IMR-90 (cell line): ENCODE results near the gene CD2BP2. TPM values are rescaled to one million over a fixed set of nuclear protein-coding genes. Genes with fewer than 3 reads are reported as not detected.

Source experiments
- ATAC-seq: fragments of 200-7000 bp; cut with Tn5 transposase; 2 replicates; pipeline ENCODE4 v1.9.1; 2020; ENCODE audit warnings: low read depth, mild to moderate bottlenecking, moderate library complexity
- BruUV-seq: library from RNA; stranded (reverse); fragments of 400-500 nt; replicated peaks from 2 replicates; lab custom pipeline; 2021; lab: Mats Ljungman, UMichigan
- CTCF ChIA-PET: fragments of 300-600 bp; formaldehyde crosslinking; extraction: SDS; loops from one replicate; lab custom pipeline; 2021; ENCODE audit warnings: antibody characterized with exemption; lab: Yijun Ruan, JAX
- POLR2A ChIA-PET: fragments of 300-600 bp; sonication (Branson Sonifier 250); formaldehyde crosslinking; loops from one replicate; lab custom pipeline; 2022; ENCODE audit warnings: antibody characterized with exemption; ENCODE audit not compliant: unreplicated experiment; lab: Charles Lee
- DNase-seq: peaks from one replicate; pipeline ENCODE4 v3.0.0; 2013
- H2AFZ ChIP-seq: replicated peaks from 2 replicates; pipeline ENCODE3; 2013; ENCODE audit warnings: low read length, mild to moderate bottlenecking; ENCODE audit not compliant: poor library complexity
- H2AK5ac ChIP-seq: 2 replicates; pipeline ENCODE4 v1.6.1; 2013; ENCODE audit warnings: low read depth, low read length, inconsistent platforms
- H2AK9ac ChIP-seq: replicated peaks from 2 replicates; pipeline ENCODE3; 2013; ENCODE audit warnings: mild to moderate bottlenecking, low read depth, low read length, moderate library complexity; ENCODE audit not compliant: poor library complexity
- H2BK120ac ChIP-seq: 2 replicates; pipeline ENCODE4 v1.6.1; 2013; ENCODE audit warnings: low read depth, low read length, inconsistent platforms
- H2BK15ac ChIP-seq: 3 replicates; pipeline ENCODE4 v1.6.1; 2013; ENCODE audit warnings: low read depth, low read length, inconsistent platforms
- H2BK20ac ChIP-seq: 2 replicates; pipeline ENCODE4 v1.6.1; 2013; ENCODE audit warnings: low read depth, mild to moderate bottlenecking, inconsistent platforms, low read length, moderate library complexity
- H2BK5ac ChIP-seq: 2 replicates; pipeline ENCODE4 v1.6.1; 2013; ENCODE audit warnings: mild to moderate bottlenecking, low read depth, low read length, inconsistent platforms; ENCODE audit not compliant: poor library complexity, severe bottlenecking
- H3K14ac ChIP-seq: replicated peaks from 2 replicates; pipeline ENCODE4 v1.6.1; 2013; ENCODE audit warnings: low read depth, low read length, inconsistent platforms
- H3K18ac ChIP-seq: 2 replicates; pipeline ENCODE4 v1.6.1; 2013; ENCODE audit warnings: low read depth, low read length, control low read depth
- H3K23ac ChIP-seq: 2 replicates; pipeline ENCODE4 v1.6.1; 2013; ENCODE audit warnings: low read depth, low read length, inconsistent platforms
- H3K27ac ChIP-seq: 2 replicates; pipeline ENCODE4 v1.5.1; 2013; ENCODE audit warnings: mild to moderate bottlenecking, control low read depth, low read length; ENCODE audit not compliant: insufficient read depth
- H3K27me3 ChIP-seq: 2 replicates; pipeline ENCODE4 v1.6.1; 2013; ENCODE audit warnings: low read length; ENCODE audit not compliant: control insufficient read depth, insufficient read depth
- H3K36me3 ChIP-seq: 2 replicates; pipeline ENCODE4 v1.6.1; 2013; ENCODE audit warnings: low read length, mixed read lengths; ENCODE audit not compliant: control insufficient read depth, insufficient read depth
- H3K4ac ChIP-seq: 2 replicates; pipeline ENCODE4 v1.6.1; 2013; ENCODE audit warnings: low read depth, low read length, inconsistent platforms
- H3K4me1 ChIP-seq: 2 replicates; pipeline ENCODE4 v1.6.1; 2013; ENCODE audit warnings: low read length, mixed read lengths; ENCODE audit not compliant: control insufficient read depth, insufficient read depth
- H3K4me2 ChIP-seq: 2 replicates; pipeline ENCODE4 v1.6.1; 2013; ENCODE audit warnings: low read depth, mild to moderate bottlenecking, control low read depth, low read length, moderate library complexity
- H3K4me3 ChIP-seq: 2 replicates; pipeline ENCODE4 v1.5.1; 2013; ENCODE audit warnings: low read depth, mild to moderate bottlenecking, control low read depth, low read length, moderate library complexity; ENCODE audit not compliant: insufficient read depth
- H3K56ac ChIP-seq: 2 replicates; pipeline ENCODE4 v1.6.1; 2013; ENCODE audit warnings: low read length, inconsistent platforms; ENCODE audit not compliant: insufficient read depth; ENCODE audit errors: extremely low read depth
- H3K79me1 ChIP-seq, 2 experiments: 2 replicates each; pipeline ENCODE4 v1.6.1; 2013; ENCODE audit warnings: low read length in 2 of 2, inconsistent platforms in 1 of 2, low read depth in 1 of 2
- H3K9ac ChIP-seq: 2 replicates; pipeline ENCODE4 v1.6.1; 2013; ENCODE audit warnings: low read depth, low read length, control low read depth
- H3K9me1 ChIP-seq: 2 replicates; pipeline ENCODE4 v1.6.1; 2013; ENCODE audit warnings: low read length, inconsistent platforms; ENCODE audit not compliant: insufficient read depth
- H3K9me3 ChIP-seq: 2 replicates; pipeline ENCODE4 v1.6.1; 2013; ENCODE audit warnings: low read length; ENCODE audit not compliant: control insufficient read depth, insufficient read depth
- H4K20me1 ChIP-seq: 2 replicates; pipeline ENCODE4 v1.6.1; 2013; ENCODE audit warnings: low read length, inconsistent platforms; ENCODE audit not compliant: insufficient read depth
- H4K5ac ChIP-seq: 2 replicates; pipeline ENCODE4 v1.6.1; 2013; ENCODE audit warnings: mild to moderate bottlenecking, low read depth, low read length, control low read depth
- H4K8ac ChIP-seq, 2 experiments: 2 replicates each; pipeline ENCODE4 v1.6.1; 2013; ENCODE audit warnings: low read depth in 2 of 2, low read length in 2 of 2, control low read depth in 1 of 2, inconsistent platforms in 1 of 2
- H4K91ac ChIP-seq: 2 replicates; pipeline ENCODE4 v1.6.1; 2013; ENCODE audit warnings: low read depth, low read length, inconsistent platforms; ENCODE audit not compliant: insufficient read depth
- CEBPB ChIP-seq: IDR thresholded peaks from 2 replicates; pipeline ENCODE4 v1.6.1; 2012; ENCODE audit warnings: low read depth, low read length, improper control_type of control experiment
- CHD1 ChIP-seq: IDR thresholded peaks from 2 replicates; pipeline ENCODE4 v1.6.1; 2012; ENCODE audit warnings: low read depth, low read length, improper control_type of control experiment
- NFE2L2 ChIP-seq: fragments of 150-350 bp; IDR thresholded peaks from 2 replicates; pipeline ENCODE4 v1.6.1; 2016; ENCODE audit warnings: low read depth, mild to moderate bottlenecking, low read length
- POLR2A ChIP-seq: IDR thresholded peaks from 2 replicates; pipeline ENCODE4 v1.6.1; 2012; ENCODE audit warnings: mild to moderate bottlenecking, low read depth, low read length
- WGBS, 2 experiments: methylation state at CpG; one replicate each; pipeline versions ENCODE4 v1.1.5 to v1.1.7; 2013; ENCODE audit warnings: missing lambda C conversion rate in 2 of 2; ENCODE audit not compliant: insufficient read length in 1 of 2; ENCODE audit errors: extremely low coverage in 2 of 2; 5-methylcytosine and 5-hydroxymethylcytosine counted together
- dilution Hi-C: fragments of 300-500 bp; cut with HindIII; formaldehyde crosslinking; loops from one replicate; pipeline ENCODE4 v1.14.3; 2018; ENCODE audit warnings: low sequenced_read_pairs; ENCODE audit not compliant: unreplicated experiment
- in situ Hi-C: fragments of 300-500 bp; cut with MboI; formaldehyde crosslinking; loops from 3 replicates; pipeline ENCODE4 v1.14.3; 2019; ENCODE audit warnings: low sequenced_read_pairs, inconsistent platforms, mixed read lengths
- intact Hi-C: fragments of 100-400 bp; cut with micrococcal nuclease; formaldehyde crosslinking; loops from 2 replicates; pipeline ENCODE4 v1.10.0; 2022
- polyA plus RNA-seq, 3 experiments: library from polyadenylated mRNA; depleted of rRNA; stranded (reverse); fragments of >200 nt; gene quantifications; 2 replicates each; pipeline ENCODE4 v1.2.3, GENCODE V29; 2012; ENCODE audit warnings: low replicate concordance in 1 of 3
- total RNA-seq: library from RNA; depleted of rRNA; stranded (reverse); fragments of >200 nt; gene quantifications from 2 replicates; pipeline ENCODE4 v1.2.3, GENCODE V29; 2012
- TF ChIP-seq, protein P1 (sequence below): fragments of 150-350 bp; IDR thresholded peaks from 2 replicates; pipeline ENCODE4 v1.6.1; 2016; ENCODE audit warnings: low read depth, mild to moderate bottlenecking, low read length, moderate library complexity, borderline replicate concordance

The CD2BP2 gene
- total and polyA plus RNA-seq, 2 of the 4 experiments (the other 2 are of a cell fraction): 29.6 to 41.1 TPM

DNA sequence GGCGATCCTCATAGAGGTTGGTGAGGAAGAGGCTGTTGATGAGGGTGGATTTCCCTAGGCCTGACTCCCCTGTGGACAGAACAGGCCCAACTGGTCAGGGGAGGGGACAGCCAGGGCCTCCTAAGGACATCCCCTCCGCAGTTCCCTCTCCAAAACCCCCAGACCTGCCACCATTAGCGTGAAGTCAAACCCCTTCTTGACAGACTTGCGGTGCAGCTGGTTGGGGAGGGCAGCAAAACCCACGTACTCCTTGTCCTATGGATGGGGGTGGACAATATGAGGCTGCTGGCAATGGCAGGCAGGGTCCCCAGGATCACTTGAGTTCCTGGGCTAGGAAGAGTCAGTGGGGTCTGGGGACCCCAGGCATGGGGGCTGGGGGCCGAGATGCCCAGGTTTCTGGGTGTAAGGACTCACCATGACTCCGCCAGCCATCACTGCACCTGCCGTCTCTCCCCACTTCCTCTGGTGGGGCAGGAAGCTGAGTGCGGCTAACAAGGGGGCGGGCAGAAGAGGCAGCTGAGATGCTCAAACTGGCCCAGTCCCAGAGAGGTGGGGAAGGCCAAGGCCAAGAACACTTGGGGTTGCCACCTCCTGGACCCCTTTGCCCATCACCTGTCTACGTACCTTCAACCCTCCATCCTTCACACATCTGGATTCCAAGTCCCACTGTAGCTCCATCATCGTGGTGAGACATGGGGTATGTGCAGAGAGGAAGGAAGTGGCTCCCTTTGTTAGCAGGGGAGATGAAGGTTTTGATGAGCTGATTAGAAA, 27.2 kb upstream of the CD2BP2 start, which contains the start of gene SEPTIN1:
Gene SEPTIN1, minus strand, starts transcription at position 451 of the 771 bp plus-strand sequence. Its CDS starts 19 bp downstream, at position 432.
- Histone ChIP-seq H4K8ac (no peak within 1 kb of the TSS), H2BK120ac (no peak within 1 kb of the TSS), H3K23ac (no peak within 1 kb of the TSS), H3K4me3 (no peak within 1 kb of the TSS), H2BK15ac (no peak within 1 kb of the TSS), H3K4me2 (no peak within 1 kb of the TSS), H3K18ac (no peak within 1 kb of the TSS), H3K4me1 (peaks cover 5% of the 10 kb centered on the region), H2AK5ac (no peak within 1 kb of the TSS), H3K9ac (no peak within 1 kb of the TSS), H4K20me1 (peaks cover 10% of the 10 kb centered on the region), H3K27ac (no peak within 1 kb of the TSS), H3K36me3 (no peaks in the 10 kb centered on the region), H4K91ac (no peak within 1 kb of the TSS), H2AK9ac (no peak within 1 kb of the TSS), H3K27me3 (no peaks in the 10 kb centered on the region), H2AFZ (peak within 1 kb of the TSS; percentile 58), H3K79me1 (peaks cover 5 to 22% of the 10 kb centered on the region in 2 experiments), H3K9me3 (no peaks in the 10 kb centered on the region), H3K14ac (no peak within 1 kb of the TSS), H2BK5ac (no peak within 1 kb of the TSS), H4K5ac (no peak within 1 kb of the TSS), H2BK20ac (no peak within 1 kb of the TSS), H3K9me1 (peaks cover 9% of the 10 kb centered on the region; the same call in 1 of the 2 replicates), H3K56ac (no peak within 1 kb of the TSS), H3K4ac (no peak within 1 kb of the TSS)
- dilution Hi-C loops (no loop called here), intact Hi-C loops (no loop called here), in situ Hi-C loops (no loop called here)
- TF ChIP-seq CHD1 (no peak), POLR2A (no peak), NFE2L2 (no peak), CEBPB (no peak)
- TF ChIP-seq, protein P1, sequence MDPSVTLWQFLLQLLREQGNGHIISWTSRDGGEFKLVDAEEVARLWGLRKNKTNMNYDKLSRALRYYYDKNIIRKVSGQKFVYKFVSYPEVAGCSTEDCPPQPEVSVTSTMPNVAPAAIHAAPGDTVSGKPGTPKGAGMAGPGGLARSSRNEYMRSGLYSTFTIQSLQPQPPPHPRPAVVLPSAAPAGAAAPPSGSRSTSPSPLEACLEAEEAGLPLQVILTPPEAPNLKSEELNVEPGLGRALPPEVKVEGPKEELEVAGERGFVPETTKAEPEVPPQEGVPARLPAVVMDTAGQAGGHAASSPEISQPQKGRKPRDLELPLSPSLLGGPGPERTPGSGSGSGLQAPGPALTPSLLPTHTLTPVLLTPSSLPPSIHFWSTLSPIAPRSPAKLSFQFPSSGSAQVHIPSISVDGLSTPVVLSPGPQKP: no peak
- ChIA-PET POLR2A (interaction anchor here (0.8 kb wide), 1 partner anchor 12 kb away, joined by 3 read pairs; no protein-coding TSS in a partner anchor), CTCF (no interaction called here)
- ATAC-seq (no peak), DNase-seq (no peak)
- WGBS, 2 experiments: 100% methylated on average over 1 of the region's 12 CpGs; no CpG with 5 or more reads in 1 of the 2 experiments
- BruUV-seq: no TSS peak
